Measurements from ENCODE around the gene ARID1B.
"Not testable (repeated sequence)": the region's sequence is repeated elsewhere in the genome, so short reads cannot be mapped to it uniquely, and the experiment has no call there.

Gene ARID1B

DNA sequence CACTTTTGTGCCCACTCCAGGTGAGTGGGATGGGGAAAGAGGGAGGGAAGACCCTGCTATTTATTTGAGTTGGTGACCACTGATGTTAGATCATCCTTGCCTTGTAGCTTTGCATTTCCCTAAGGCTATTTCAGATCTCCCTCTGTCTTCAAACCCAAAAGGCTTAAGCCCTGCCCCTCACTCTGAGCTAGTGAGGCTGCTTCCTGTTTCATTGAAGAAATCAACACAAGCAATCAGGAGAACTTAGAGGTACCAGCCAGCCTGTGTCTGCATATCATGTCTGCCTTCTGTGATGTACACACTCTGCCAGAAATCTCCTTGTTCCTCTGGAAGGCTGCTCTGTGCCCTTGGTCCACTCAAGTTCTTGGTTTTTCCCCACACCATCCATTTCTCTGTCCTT is 135.3 kb downstream of the ARID1B start:
- DNase-seq, result no peak

DNA sequence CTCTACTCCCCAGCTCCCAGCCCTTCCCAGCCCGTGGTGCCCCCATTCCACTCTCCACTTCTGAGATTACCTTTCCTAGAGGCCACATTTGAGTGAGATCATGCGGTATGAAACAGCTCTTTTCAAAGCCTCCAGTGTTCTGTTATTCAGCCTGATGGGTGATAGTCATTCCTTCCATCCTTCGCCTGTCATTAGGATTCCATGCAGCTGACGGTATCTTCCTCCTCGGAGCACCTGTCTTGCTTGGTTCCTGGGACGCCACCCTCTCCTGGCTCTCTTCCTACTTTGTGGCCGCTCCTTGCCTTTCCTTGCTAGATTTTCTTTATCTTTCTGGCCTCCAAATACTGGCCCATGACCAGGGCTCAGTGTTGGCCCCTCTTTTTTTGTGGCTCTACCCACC is 137.0 kb downstream of the ARID1B start:
- DNase-seq, result no peak

GRCh38 chr6:156916130-156916801 is 139.1 kb downstream of the ARID1B start:
- DNase-seq, result no peak

GRCh38 chr6:156917213-156917612 is 140.0 kb downstream of the ARID1B start:
- DNase-seq, result no peak

DNA sequence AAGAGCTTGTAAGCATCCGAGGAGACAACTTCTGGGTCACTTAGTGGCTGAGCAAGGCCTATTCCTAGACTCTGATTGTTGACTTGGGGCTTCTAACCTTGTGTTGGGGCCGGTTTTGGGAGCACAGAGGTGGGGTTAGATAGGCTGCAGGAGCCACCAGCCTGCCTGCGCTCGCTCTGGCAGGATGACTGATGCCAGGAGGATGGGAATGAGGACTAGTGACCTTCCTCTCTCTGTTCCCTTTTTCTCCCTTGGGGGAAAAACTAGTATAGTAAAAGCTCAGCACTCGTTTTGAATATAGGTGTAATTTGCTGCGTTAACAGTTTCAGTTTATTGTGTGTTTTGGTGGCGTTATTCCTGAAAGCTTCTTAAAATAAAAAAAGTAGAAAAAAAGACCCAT is 141.5 kb downstream of the ARID1B start:
- no peak for DNase-seq

DNA sequence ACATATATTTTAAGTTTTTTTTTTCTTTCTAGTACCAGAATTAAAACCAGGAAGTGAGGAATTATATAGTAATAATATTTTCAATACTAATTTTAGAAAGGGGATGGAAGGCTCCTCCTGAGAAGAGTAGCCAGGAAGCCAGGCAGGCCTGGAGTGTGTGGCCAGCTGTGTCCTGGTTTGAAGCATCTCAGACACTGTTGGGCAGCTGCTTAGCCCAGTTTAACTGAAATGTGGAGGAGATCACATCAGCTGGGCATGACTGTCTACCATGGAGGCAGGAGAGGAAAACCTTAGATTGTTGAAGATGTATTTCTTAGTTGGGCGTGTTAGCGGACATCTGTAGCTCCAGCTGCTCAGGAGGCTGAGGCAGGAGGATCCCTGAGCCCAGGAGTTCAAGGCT is 142.2 kb downstream of the ARID1B start:
- DNase-seq, result no peak

GRCh38 chr6:156919814-156920369 is 142.7 kb downstream of the ARID1B start:
- DNase-seq, result no peak

- no peak for DNase-seq
Measured at GRCh38 chr6:156924246-156924645, 147.1 kb downstream of the ARID1B start.

DNA sequence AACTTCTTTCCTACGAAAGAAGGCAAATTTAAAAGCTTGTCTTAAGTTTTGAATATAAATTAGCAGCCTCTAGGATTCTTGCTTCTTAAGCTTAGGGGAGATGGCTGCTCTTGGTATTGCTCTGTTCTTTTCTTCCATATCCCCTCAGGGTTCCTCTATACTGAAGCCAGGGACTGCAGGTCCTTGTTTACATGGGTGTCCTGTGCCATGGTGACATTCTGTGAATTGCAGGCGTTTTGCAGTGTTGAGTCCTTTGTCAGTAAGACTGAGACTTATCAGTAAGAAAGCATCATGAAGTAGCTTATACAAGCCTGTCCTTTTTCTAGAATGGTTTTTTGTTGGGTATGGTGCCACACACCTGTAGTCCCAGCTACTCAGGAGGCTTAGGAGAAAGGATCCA is 147.8 kb downstream of the ARID1B start:
- no peak for DNase-seq

DNA sequence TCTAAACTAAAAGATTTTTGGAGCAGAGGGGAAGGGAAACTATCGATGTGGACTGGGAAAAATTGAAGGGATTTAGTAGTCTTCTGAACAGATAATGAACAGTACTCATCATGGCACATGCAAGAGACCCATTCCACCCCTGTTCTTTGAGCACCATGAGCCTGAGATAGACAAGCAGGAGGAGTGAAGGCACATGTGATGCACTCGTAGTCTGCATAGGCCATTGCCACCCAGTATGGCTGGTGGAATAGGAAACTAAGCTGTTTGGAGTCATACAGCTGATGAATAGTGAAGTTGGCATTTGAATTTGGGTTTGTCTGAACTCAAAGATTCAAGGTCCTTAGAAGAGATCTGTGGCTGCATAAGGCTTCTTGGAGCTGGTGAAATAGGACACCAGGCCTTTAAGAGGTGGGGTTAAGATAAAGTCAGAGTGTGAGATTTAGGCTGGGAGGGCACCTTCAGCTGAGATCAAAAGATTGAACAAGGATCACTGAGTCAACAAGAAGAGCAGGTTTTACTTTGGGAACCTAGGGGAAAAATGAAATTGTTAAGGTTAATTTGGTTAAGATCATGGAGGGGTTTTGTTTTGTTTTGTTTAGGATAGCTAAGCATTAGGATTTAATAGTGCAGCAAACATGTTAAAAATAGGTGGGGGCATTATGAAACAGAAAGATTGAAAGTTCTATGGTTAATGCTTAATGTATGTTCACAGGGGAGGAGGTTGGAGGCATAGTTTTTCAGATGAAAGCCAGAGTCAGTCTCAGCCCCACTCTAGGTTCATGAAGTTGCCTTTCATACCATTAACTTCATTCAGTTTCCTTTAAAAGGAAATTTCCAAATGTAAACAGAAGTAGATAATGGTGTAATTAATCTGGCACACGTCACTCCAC is 148.8 kb downstream of the ARID1B start:
- no peak for DNase-seq

DNA sequence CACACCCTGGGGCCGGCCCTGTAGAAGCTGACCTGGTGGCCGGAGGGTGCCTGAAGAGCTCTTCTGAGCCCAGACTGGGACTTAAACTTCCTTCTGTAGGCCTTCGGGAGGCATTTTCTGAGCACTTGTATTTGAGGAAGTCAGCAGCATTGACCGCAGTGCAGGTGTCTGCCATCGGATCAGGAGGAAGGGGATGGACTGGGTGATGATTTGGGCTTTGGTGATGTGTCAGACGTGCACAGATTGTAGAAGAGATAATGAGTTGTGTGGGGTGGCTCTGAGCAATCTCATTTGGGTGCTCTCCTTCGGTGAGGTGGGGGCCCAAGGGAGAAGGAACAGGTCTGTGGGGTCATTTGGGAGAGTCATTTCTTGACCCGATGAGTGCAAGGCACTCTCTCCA is 150.9 kb downstream of the ARID1B start:
- DNase-seq, result no peak

DNA sequence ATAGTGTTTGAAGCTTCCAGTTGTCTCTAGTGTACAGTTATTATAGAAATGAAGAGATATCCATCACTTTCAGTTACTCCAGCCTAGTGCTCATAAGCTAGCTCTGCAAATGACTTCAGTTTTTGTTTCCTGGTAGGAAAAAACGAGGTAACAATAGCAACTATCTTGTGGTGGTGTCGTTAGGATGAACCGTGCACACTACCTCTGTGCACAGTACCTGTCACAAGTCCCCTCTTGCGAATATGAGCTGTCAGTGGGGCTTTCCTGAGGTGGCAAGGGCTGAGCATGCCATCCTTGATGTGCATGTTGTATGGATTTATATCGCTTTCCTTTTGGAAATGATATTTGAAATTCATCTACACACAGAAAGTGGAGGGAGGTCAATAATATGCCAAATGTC is 151.8 kb downstream of the ARID1B start:
- DNase-seq, result no peak

DNA sequence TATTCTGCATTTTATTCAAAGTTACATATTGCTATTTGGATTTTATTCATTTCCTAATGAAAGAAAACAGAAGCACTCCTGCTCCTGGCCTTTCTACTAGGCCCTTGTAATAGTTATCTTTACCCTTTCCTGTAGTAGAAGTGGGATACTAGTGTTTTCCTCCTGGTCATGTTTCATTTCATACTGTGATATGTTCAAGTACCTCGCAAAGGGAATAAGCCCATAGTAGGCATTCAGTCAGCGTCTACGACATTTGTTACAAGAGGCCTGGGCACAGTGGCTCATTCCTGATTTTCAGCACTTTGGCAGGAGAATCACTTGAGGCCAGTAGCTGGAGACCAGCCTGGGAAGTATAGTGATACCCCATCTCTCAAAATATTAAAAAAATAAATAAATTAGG is 154.1 kb downstream of the ARID1B start:
- DNase-seq, result no peak

DNA sequence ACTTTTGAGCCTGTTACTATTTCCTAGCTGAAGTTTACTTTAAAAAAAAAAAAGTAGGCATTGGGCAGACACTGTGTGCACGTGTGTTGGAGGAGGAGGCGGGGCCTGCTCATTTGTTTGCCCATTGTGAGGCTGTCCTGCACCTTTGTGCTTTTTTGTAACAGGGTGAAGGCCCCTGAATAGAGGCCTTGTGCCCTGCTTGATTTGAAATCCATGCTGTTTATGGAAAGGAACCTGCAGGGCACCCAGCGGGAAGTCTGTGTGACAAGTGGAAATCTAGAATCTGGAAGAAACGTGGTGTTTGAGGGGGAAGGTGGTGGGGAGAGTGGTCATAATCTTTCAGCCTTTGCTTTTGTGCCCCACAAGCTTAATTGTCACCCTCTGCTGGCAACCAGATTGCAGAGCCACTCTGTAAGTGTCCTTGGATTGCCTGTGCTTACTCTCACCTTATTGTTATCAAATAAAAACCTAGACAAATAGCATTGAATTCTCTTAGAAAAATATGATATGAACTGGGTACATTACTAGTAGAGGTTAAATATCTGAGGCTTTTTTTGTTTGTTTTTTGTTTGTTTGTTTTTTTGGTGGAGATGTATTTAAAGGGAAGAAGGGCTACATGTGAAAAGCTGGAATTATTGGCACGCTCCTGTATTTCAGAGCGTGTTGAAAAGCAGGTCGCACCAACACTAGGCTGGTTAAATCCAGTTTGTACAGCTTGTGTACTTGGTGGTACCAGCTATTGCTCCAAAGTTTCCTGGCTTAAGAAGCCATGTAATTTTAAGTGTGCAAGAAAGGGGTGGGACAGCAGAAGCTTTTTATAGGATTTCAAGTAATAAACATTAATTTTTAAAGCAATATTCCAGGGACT is 156.3 kb downstream of the ARID1B start:
- no peak for DNase-seq

GRCh38 chr6:156934069-156934460 is 156.9 kb downstream of the ARID1B start:
- no peak for DNase-seq

GRCh38 chr6:156935000-156935399 is 157.8 kb downstream of the ARID1B start:
- DNase-seq, result no peak

DNA sequence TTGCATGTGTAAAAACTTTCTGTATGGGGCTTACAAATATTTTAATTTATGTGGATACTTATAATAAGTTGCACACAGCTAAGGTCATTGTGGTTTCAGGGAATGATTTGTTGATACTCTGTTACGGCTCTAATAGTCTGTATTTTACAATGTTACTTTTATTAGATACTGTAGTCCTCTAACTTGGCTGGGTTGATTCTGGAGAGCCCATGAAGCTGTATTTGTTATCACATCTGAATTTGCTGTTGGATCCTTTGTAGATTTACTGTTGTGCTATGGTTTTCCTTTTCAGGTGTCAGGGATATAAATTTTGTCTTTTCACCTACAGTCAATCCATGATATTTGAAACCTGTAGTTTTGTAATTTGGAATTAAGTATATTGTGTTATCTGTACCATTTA is 161.0 kb downstream of the ARID1B start:
- DNase-seq, result no peak

DNA sequence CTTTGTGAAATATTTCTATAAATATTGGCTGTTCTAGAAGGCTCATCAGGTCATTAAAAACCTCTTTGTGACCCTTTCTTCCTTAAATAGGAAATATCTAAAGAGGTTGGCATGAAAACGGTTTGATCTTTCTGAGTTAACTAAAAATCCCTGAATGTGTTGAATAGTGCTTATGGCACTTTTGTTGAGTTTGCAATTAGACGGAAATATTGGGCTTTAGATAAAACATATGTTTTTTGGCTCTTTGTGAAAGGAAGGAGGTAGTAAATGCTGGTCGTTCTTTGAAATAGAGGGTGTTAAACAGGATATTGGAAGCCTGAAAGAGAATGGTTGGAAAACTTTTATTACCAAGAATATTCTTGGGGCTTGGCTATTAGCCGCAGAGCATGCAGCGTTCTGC is 163.0 kb downstream of the ARID1B start:
- no peak for DNase-seq

DNA sequence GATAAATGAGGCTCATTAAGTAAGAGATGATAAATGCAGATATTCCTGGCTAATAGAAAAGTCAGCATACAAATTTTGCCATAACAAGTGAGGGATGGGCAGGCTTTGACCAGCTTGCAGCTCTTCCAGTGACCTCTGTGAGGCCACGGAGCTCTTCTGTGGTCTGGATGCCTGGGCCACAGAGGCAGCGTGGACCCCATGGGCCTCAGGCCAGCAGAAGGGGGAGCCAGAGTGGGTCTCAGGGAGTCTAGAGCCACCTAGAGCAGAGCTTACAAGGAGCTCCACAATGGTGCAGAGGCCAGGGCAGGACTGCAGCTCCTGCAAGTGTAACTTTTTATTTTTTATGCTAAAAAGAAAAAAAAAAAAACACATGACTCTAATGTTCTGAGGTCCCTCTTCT is 165.1 kb downstream of the ARID1B start:
- no peak for DNase-seq

DNA sequence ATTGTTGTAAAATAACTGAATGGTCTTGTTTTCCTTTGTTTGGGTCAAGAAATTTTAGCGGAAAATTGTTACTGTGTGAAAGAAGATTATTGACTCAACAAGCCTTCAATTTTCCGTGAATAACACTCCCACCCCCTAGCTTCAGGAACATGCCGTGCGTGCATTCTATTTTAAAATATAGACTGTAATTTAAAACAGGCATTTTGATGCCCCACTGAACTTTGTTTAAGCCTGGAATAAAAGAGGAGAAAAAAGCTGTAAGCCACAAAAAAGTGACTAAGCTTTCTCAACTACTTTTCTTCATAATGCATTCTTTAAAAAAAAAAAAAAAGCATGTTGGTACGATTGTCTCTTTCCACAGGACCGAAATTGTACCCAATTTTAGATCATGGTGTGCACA is 166.0 kb downstream of the ARID1B start:
- no peak for DNase-seq

DNA sequence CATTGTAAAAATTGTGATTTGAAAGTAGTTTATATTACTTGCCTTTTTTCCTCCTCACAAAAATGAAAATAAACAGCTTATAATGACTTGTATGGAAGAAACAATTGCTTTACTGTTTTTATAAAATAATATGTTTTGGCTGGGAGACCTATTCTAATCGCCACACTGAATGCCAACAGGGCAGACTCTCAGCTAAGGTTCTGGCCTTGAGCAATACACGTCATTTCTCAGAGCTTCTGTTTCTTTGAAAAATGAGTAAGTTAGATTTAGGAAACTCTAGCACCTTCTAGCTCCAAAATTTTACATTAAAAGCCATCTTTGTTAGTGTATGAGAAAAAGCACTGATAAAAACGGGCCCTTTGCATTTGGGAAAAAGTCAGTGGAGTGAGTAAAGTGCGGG is 166.6 kb downstream of the ARID1B start:
- DNase-seq, result no peak

DNA sequence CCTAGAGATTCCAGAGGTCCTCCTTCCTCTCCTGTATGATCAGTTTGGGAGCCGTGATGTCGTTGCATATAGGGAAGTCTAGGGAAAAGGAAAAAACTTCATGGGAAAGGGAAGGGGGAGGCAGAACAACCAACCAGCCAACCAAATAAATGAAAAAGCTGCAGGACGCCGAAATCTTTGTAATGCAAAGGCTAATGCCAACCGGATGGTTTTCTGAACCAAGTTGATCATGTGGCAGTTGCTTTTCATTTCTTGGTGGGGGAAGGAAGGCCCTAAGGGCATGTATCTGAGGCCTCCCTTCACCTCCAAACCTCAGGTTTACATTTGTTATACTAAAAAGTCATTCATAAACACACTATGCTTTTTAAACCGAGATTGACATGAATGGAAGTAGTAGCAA is 167.2 kb downstream of the ARID1B start:
- no peak for DNase-seq

- not testable (repeated sequence) for DNase-seq
Measured at GRCh38 chr6:156945789-156946172, 168.6 kb downstream of the ARID1B start.
